HPDE6-E6E7 (cell line): Measurements from ENCODE around the gene ENDOU.
A peak's percentile ranks its signal among the peaks of the same experiment; 100 is the strongest.

Source experiments
- DNase-seq: peaks from one replicate; pipeline ENCODE4 v3.0.0; 2011; ENCODE audit warnings: missing footprints; ENCODE audit errors: extremely low spot score

ENDOU gene

GRCh38 chr12:47757364-47757839, 32.1 kb upstream of the ENDOU start:
- no peak for DNase-seq

GRCh38 chr12:47755655-47756562, 30.6 kb upstream of the ENDOU start:
- DNase-seq, result no peak

GRCh38 chr12:47754881-47755280, 29.6 kb upstream of the ENDOU start:
- DNase-seq, result no peak

- DNase-seq, result no peak
Observed at GRCh38 chr12:47754126-47754525, 28.8 kb upstream of the ENDOU start.

DNA sequence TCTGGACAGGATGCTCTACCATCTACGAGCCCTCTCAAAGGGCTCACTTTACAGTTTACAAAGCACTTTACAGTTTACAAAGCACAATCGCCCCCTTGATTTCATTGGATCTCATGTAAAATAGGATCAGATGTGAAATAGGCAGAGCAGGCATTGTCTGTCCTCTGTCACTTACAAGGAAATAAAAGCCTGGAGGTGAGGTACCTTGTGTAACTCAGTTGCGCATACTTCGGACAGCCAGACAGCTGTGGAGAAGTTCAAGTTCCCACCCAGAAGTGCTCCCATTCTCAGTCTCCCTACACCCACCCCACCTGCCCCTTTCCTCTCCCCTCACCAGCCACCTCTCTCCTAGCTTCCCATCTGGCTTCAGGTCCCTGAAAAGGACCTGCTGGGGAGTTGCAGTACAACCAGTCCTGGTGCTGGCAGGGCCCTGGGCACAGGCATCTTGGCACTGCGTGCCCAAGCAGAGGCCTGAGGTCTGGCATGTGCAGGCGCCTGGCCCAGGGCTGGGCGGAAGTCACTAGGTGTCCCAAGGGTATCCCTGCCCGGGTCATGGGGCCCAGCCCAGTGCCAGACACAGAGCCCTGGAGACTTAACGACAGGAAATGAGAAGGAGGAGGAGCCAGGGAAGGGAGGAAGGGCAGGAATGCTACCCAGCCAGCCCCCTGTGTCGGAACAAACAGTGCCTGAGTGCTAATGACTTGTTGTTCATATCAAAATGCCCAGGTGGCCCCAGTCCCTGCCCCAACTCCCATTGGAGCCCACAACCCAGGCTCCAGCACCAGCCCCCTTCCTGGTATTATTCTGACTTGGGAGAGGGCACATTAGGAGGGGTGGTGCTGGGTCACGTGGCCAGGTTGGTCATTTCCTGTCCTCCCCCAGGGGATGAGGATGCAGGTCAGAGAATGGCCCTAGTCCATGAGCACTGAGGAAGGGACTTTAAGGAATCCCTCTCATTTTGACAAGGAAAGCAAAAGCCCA, 28.0 kb upstream of the ENDOU start:
- DNase-seq, result no peak

- peak; percentile 87 for DNase-seq
Observed at GRCh38 chr12:47752552-47752951, 27.3 kb upstream of the ENDOU start.

DNA sequence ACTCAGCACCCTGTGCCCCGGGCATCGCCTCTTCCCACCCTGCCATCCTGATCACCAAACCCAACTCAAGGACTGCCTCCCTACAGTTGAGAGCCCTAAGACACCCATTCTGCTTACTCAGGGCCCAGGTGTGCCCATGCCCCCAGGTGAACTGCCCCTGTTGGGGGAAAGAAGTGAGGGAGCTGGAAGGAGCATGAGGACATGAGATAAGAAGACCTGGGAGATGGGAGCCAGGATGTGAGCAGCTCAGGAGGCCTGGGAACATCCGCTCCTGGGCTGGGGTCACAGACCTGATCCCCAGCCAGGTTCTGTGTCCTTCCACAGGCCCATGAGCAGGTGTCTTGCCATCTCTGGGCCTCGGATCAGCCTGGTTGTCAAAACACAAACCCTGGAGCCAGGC, 26.8 kb upstream of the ENDOU start:
- DNase-seq, result no peak

DNA sequence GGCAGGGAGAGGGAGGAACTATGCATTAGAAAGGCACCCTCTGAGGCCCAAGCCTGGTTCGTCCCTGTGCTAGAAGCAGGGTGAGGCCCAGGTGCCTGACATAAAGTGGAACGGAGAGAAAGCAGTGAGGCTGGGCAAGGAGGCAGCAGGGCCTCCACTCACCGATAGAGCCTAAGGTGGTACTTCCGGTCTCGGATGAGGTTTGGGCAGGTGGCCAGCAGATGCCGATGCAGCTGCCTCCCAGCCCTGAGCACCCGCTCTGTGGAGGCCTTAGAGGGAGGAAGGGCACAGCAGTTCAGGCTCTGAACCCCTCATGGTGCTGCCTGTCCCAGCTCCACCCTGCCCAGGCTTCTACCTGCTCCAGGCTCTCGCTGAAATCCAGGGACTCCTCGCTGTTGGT, 26.3 kb upstream of the ENDOU start:
- DNase-seq, result no peak

GRCh38 chr12:47750916-47751470, 25.7 kb upstream of the ENDOU start:
- DNase-seq, result no peak

GRCh38 chr12:47750229-47750798, 25.0 kb upstream of the ENDOU start:
- DNase-seq, result no peak

GRCh38 chr12:47748899-47749298, 23.6 kb upstream of the ENDOU start:
- DNase-seq, result no peak

DNA sequence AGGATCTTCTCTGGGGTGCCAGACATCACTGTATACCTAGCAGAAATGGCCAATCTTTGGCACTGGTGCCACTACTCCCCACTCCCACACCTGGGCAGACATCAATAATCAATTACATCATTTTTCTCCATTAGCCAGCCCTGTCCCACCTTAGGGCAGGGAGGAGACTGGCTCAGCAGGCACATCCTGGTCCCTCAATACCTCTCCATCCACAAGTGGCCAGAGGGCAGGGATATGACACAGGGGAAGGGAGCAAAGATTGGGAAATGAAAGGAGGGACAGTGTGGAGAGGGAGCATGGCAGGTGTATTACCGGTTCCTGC, 23.2 kb upstream of the ENDOU start:
- DNase-seq, result no peak

GRCh38 chr12:47747596-47748506, 22.6 kb upstream of the ENDOU start:
- no peak for DNase-seq

- DNase-seq, result no peak
Observed at GRCh38 chr12:47747126-47747525, 21.8 kb upstream of the ENDOU start.

DNA sequence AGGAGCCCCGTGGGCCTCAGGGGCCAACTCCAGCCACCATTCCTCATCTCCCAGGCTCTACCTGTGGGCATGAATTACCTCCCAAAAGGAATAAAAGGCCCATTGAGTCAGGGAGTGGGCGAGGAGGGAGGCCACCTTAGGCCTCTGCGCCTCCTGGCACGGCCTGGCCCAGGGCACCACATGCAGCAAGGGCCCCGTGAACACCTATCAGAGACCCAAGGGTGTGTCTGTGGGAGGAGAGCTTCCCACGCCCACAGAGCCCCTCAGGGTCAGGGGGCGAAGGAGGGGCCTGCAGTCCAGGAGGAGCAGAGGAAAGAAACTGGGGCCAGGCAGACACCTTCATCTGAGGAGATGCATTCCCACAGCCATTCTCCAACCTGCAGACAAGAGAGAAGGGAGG, 21.2 kb upstream of the ENDOU start:
- DNase-seq, result no peak

DNA sequence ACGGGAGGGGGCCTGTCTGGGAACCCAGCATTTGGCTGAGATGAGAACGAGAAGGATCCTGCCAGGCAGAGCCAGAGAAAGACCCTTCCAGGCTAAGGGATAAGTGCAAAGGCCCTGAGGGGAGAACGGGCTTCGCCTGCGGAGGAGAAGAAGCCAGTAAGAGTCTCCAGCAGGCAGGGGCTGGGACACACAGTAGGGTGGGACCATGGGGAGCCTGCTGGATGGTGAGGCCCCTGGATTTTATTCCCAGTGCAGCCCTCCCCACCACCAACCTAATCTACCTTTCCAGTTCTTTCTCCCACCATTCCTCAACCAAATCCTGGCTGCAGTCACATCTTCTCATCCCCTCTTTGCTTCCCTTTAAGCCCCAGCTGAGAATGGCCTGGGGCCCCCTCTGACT, 20.8 kb upstream of the ENDOU start:
- no peak for DNase-seq

GRCh38 chr12:47745485-47746041, 20.3 kb upstream of the ENDOU start:
- DNase-seq, result no peak

GRCh38 chr12:47744778-47745436, 19.6 kb upstream of the ENDOU start:
- DNase-seq, result no peak

DNA sequence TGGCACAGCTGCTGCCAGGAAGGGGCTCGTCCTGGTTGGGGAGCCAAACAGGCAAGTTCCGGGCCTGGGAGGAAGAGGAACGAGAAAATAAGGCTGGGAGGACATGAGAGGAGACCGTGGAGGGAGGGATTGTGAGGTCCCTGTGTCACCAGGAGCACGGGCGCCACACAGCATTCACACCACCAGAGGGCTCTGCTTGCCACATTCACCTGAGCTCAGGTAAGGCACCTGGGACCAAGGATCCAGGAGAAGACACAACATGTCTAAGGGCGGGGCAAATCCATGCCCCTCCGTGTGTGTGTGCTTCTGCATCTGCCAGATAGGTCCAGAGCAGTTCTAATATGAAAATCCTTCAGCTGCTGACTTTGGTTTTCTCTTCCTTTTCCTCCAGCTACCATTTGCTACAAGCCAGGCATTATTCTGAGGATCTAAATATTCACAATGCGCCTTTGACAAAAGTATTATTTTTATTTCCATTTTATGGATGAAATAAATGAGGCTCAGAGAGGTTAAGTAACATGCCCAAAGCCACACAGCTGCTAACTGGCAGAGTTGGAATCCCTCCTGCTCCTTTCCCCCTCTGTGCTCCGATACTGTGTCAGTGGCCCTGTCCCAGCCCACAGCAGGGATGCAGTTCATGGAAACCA, 18.8 kb upstream of the ENDOU start:
- DNase-seq, result peak; percentile 87
